Measurements from ENCODE around the gene DNAJC4. TPM values are rescaled to one million over a fixed set of nuclear protein-coding genes. Genes with fewer than 3 reads are reported as not detected.

The DNAJC4 gene
- total and polyA plus RNA-seq, 9 of the 15 experiments (the other 6 are each of a cell fraction or from before 2014, with no cell fraction given): 4.0 to 32.6 (median 19.9) TPM

DNA sequence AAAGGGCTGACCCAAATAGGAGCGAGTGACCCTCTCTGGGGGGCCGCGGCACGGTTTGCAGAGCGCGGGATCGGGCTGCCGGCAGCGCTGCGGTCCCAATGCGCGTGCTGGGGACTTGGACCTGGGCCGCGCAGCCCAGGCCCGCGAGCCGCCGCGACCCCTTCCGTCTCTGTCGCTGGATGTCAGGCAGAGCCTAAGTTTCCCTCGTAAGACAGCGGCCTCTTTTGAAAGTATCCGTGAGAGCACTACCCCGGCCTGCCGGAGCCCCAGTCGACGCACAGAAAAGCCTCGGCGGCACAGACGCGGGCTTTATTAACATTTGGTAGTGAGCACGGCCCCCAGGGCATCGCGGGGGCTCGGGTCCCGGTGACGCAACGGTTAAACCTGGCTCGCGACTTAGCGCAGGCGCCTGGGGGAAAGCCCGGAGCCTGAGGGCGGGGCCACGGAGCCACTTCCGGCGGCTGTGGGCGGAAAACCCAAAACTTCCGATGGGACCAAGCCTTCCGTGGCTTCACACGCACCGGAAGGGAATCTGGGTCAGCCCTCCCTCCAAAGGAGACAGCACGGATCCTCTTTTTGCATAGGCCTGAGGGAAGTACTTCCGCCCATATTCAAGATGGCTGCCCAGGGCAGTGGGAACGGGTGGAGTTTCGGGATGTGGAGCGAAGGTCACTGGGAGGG, 39.3 kb downstream of the DNAJC4 start (continued):
- TF ChIP-seq, protein P1, sequence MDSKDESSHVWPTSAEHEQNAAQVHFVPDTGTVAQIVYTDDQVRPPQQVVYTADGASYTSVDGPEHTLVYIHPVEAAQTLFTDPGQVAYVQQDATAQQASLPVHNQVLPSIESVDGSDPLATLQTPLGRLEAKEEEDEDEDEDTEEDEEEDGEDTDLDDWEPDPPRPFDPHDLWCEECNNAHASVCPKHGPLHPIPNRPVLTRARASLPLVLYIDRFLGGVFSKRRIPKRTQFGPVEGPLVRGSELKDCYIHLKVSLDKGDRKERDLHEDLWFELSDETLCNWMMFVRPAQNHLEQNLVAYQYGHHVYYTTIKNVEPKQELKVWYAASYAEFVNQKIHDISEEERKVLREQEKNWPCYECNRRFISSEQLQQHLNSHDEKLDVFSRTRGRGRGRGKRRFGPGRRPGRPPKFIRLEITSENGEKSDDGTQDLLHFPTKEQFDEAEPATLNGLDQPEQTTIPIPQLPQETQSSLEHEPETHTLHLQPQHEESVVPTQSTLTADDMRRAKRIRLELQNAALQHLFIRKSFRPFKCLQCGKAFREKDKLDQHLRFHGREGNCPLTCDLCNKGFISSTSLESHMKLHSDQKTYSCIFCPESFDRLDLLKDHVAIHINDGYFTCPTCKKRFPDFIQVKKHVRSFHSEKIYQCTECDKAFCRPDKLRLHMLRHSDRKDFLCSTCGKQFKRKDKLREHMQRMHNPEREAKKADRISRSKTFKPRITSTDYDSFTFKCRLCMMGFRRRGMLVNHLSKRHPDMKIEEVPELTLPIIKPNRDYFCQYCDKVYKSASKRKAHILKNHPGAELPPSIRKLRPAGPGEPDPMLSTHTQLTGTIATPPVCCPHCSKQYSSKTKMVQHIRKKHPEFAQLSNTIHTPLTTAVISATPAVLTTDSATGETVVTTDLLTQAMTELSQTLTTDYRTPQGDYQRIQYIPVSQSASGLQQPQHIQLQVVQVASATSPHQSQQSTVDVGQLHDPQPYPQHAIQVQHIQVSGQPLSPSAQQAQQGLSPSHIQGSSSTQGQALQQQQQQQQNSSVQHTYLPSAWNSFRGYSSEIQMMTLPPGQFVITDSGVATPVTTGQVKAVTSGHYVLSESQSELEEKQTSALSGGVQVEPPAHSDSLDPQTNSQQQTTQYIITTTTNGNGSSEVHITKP (IDR thresholded peaks at IDR 0.05; ENCODE audit: partially characterized antibody): peak; percentile 10
- no peak for TF ChIP-seq ZNF253 (CRISPR knock-in tag; conservative IDR thresholded peaks at IDR 0.05)
- TF ChIP-seq SPI1 (IDR thresholded peaks at IDR 0.05; ENCODE audit: borderline replicate concordance, low read depth, low read length): peak; percentile 57; the same call in 1 of the 2 replicates
- no peak for TF ChIP-seq HMG20A (CRISPR knock-in tag; conservative IDR thresholded peaks at IDR 0.05)
- TF ChIP-seq, protein P2, sequence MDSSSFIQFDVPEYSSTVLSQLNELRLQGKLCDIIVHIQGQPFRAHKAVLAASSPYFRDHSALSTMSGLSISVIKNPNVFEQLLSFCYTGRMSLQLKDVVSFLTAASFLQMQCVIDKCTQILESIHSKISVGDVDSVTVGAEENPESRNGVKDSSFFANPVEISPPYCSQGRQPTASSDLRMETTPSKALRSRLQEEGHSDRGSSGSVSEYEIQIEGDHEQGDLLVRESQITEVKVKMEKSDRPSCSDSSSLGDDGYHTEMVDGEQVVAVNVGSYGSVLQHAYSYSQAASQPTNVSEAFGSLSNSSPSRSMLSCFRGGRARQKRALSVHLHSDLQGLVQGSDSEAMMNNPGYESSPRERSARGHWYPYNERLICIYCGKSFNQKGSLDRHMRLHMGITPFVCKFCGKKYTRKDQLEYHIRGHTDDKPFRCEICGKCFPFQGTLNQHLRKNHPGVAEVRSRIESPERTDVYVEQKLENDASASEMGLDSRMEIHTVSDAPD (CRISPR knock-in tag; IDR thresholded peaks at IDR 0.05): no peak
- TF ChIP-seq GATA2 (CRISPR knock-in tag; IDR thresholded peaks at IDR 0.05): no peak
- peak in 1 of 2 experiments; percentile 83; a peak in 2 of 4 replicates for TF ChIP-seq MNT (conservative IDR thresholded peaks at IDR 0.05)
- TF ChIP-seq MYC (IDR thresholded peaks at IDR 0.05; ENCODE audit: low read depth, low read length): no peak
- no peak for TF ChIP-seq MYC (CRISPR knock-in tag; IDR thresholded peaks at IDR 0.05; ENCODE audit: borderline replicate concordance, low read depth)
- TF ChIP-seq FOXA3 (CRISPR knock-in tag; conservative IDR thresholded peaks at IDR 0.05 in 1 of 2, IDR thresholded peaks at IDR 0.05 in 1 of 2): peak in 1 of 2 experiments; percentile 58; a peak in 1 of 4 replicates
- peak; percentile 85; the same call in 1 of the 2 replicates for TF ChIP-seq ZBTB7A (IDR thresholded peaks at IDR 0.05; ENCODE audit: borderline replicate concordance, control insufficient read depth, low read depth, low read length)
- TF ChIP-seq THAP12 (CRISPR knock-in tag; IDR thresholded peaks at IDR 0.05): no peak
- TF ChIP-seq RBFOX2 (IDR thresholded peaks at IDR 0.05; ENCODE audit: low read depth, low read length): peak; percentile 97
- TF ChIP-seq DACH1 (IDR thresholded peaks at IDR 0.05; ENCODE audit: partially characterized antibody): no peak
- peak; percentile 80 to 86 for TF ChIP-seq MAZ (CRISPR knock-in tag; conservative IDR thresholded peaks at IDR 0.05 in 1 of 2, IDR thresholded peaks at IDR 0.05 in 1 of 2)
- peak; percentile 95 to 96 for TF ChIP-seq NRF1 (conservative IDR thresholded peaks at IDR 0.05 in 1 of 2, IDR thresholded peaks at IDR 0.05 in 1 of 2)
